22Rv1 (cell line): ENCODE measurements around the gene ST3GAL3.

Experiments used
- ZFX ChIP-seq: fragments of 450-650 bp; IDR thresholded peaks from 2 replicates; pipeline ENCODE4 v1.6.1; 2017; ENCODE audit warnings: antibody characterized with exemption, borderline replicate concordance
- TF ChIP-seq, protein P1 (sequence below): fragments of 450-650 bp; IDR thresholded peaks from 2 replicates; pipeline ENCODE4 v1.5.1; 2017; ENCODE audit warnings: mild to moderate bottlenecking

- TF ChIP-seq, protein P1, sequence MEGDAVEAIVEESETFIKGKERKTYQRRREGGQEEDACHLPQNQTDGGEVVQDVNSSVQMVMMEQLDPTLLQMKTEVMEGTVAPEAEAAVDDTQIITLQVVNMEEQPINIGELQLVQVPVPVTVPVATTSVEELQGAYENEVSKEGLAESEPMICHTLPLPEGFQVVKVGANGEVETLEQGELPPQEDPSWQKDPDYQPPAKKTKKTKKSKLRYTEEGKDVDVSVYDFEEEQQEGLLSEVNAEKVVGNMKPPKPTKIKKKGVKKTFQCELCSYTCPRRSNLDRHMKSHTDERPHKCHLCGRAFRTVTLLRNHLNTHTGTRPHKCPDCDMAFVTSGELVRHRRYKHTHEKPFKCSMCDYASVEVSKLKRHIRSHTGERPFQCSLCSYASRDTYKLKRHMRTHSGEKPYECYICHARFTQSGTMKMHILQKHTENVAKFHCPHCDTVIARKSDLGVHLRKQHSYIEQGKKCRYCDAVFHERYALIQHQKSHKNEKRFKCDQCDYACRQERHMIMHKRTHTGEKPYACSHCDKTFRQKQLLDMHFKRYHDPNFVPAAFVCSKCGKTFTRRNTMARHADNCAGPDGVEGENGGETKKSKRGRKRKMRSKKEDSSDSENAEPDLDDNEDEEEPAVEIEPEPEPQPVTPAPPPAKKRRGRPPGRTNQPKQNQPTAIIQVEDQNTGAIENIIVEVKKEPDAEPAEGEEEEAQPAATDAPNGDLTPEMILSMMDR, result no peak
- no peak for TF ChIP-seq ZFX
Measured at GRCh38 chr1:43830802-43831201, 123.5 kb downstream of the ST3GAL3 start.
